WTC11 (cell line): Measurements from ENCODE around the gene ABHD10. TPM values are rescaled to one million over a fixed set of nuclear protein-coding genes. Genes with fewer than 3 reads are reported as not detected.

ENCODE experiments used
- ATAC-seq: fragments of 200-7000 bp; cut with Tn5 transposase; 2 replicates; pipeline ENCODE4 v1.10.0; 2021; ENCODE audit warnings: mild to moderate bottlenecking, moderate library complexity
- CTCF ChIA-PET: fragments of 300-600 bp; sonication (Branson Sonifier 250); formaldehyde crosslinking; loops from one replicate; lab custom pipeline; 2021; ENCODE audit warnings: antibody characterized with exemption; lab: Charles Lee
- POLR2A ChIA-PET: fragments of 350-600 bp; sonication (Branson Sonifier 250); formaldehyde crosslinking; loops from one replicate; lab custom pipeline; 2021; ENCODE audit warnings: antibody characterized with exemption; lab: Charles Lee
- DNase-seq: peaks from one replicate; pipeline ENCODE4 v3.0.0; 2021; ENCODE audit warnings: low spot score
- H3K27ac Mint-ChIP-seq: 2 replicates; pipeline ENCODE4 v1.8.0; 2021; ENCODE audit warnings: mixed read lengths
- H3K27me3 Mint-ChIP-seq: 2 replicates; pipeline ENCODE4 v1.8.0; 2021; ENCODE audit warnings: low read depth, mild to moderate bottlenecking, moderate library complexity, mixed read lengths
- H3K36me3 Mint-ChIP-seq: 2 replicates; pipeline ENCODE4 v1.8.0; 2021; ENCODE audit warnings: mixed read lengths
- H3K4me1 Mint-ChIP-seq: 2 replicates; pipeline ENCODE4 v1.8.0; 2022; ENCODE audit warnings: mixed read lengths
- H3K4me3 Mint-ChIP-seq: 2 replicates; pipeline ENCODE4 v1.8.0; 2021; ENCODE audit warnings: mild to moderate bottlenecking, moderate library complexity, mixed read lengths
- H3K9me3 Mint-ChIP-seq: 2 replicates; pipeline ENCODE4 v1.8.0; 2021; ENCODE audit warnings: mixed read lengths
- CBFB ChIP-seq: sonication (generic); formaldehyde crosslinking; IDR thresholded peaks from 2 replicates; pipeline ENCODE4 v1.8.1; 2022; ENCODE audit warnings: mild to moderate bottlenecking, low read depth, missing genetic modification reagents
- ESRRA ChIP-seq: sonication (generic); formaldehyde crosslinking; IDR thresholded peaks from 2 replicates; pipeline ENCODE4 v1.8.1; 2022; ENCODE audit warnings: mild to moderate bottlenecking, missing genetic modification reagents, borderline replicate concordance
- GRHL2 ChIP-seq: fragments of 250-450 bp; sonication (Bioruptor Pico); IDR thresholded peaks from 2 replicates; pipeline ENCODE4 v1.8.0; 2022; ENCODE audit warnings: mild to moderate bottlenecking, moderate library complexity; ENCODE audit not compliant: insufficient replicate concordance, severe bottlenecking
- NR3C1 ChIP-seq: sonication (generic); formaldehyde crosslinking; conservative IDR thresholded peaks from 2 replicates; pipeline ENCODE4 v1.8.1; 2023; ENCODE audit warnings: low read depth, mild to moderate bottlenecking, missing genetic modification reagents
- OVOL2 ChIP-seq: fragments of 250-450 bp; sonication (Bioruptor Pico); IDR thresholded peaks from 2 replicates; pipeline ENCODE4 v1.9.0; 2021; ENCODE audit warnings: mild to moderate bottlenecking, borderline replicate concordance
- RELA ChIP-seq: sonication (generic); formaldehyde crosslinking; IDR thresholded peaks from 2 replicates; pipeline ENCODE4 v1.8.1; 2022; ENCODE audit warnings: missing genetic modification reagents, mild to moderate bottlenecking, borderline replicate concordance
- SMAD3 ChIP-seq: sonication (generic); formaldehyde crosslinking; IDR thresholded peaks from 2 replicates; pipeline ENCODE4 v1.8.0; 2022; ENCODE audit warnings: missing genetic modification reagents, mild to moderate bottlenecking, borderline replicate concordance
- TCF7 ChIP-seq: sonication (generic); formaldehyde crosslinking; IDR thresholded peaks from 2 replicates; pipeline ENCODE4 v1.8.0; 2022; ENCODE audit warnings: mild to moderate bottlenecking, low read depth, missing genetic modification reagents, moderate library complexity
- ZBTB21 ChIP-seq: sonication (generic); formaldehyde crosslinking; IDR thresholded peaks from 2 replicates; pipeline ENCODE4 v1.8.1; 2023; ENCODE audit warnings: mild to moderate bottlenecking, missing genetic modification reagents, borderline replicate concordance
- ZNF232 ChIP-seq: sonication (generic); formaldehyde crosslinking; IDR thresholded peaks from 2 replicates; pipeline ENCODE4 v1.8.0; 2022; ENCODE audit warnings: mild to moderate bottlenecking, missing genetic modification reagents
- ZNF317 ChIP-seq: sonication (generic); formaldehyde crosslinking; IDR thresholded peaks from 2 replicates; pipeline ENCODE4 v1.8.1; 2023; ENCODE audit warnings: low read depth, mild to moderate bottlenecking, moderate library complexity, missing genetic modification reagents, borderline replicate concordance
- ZNF671 ChIP-seq: fragments of 250-450 bp; sonication (Bioruptor Pico); IDR thresholded peaks from 2 replicates; pipeline ENCODE4 v1.8.0; 2021; ENCODE audit warnings: mild to moderate bottlenecking
- total RNA-seq: library from RNA; stranded (reverse); gene quantifications from 3 replicates; pipeline ENCODE4 v1.2.3, GENCODE V29; 2021
- TF ChIP-seq, protein P1 (sequence below): sonication (generic); formaldehyde crosslinking; IDR thresholded peaks from 2 replicates; pipeline ENCODE4 v1.8.1; 2023; ENCODE audit warnings: mild to moderate bottlenecking, missing genetic modification reagents
- TF ChIP-seq, protein P2 (sequence below): fragments of 250-450 bp; sonication (Bioruptor Pico); IDR thresholded peaks from 2 replicates; pipeline ENCODE4 v1.9.0; 2021; ENCODE audit warnings: mild to moderate bottlenecking
- TF ChIP-seq, protein P3 (sequence below): sonication (generic); formaldehyde crosslinking; IDR thresholded peaks from 2 replicates; pipeline ENCODE4 v1.8.0; 2022; ENCODE audit warnings: mild to moderate bottlenecking, missing genetic modification reagents
- TF ChIP-seq, protein P4 (sequence below): sonication (generic); formaldehyde crosslinking; IDR thresholded peaks from 2 replicates; pipeline ENCODE4 v1.8.1; 2023; ENCODE audit warnings: mild to moderate bottlenecking, missing genetic modification reagents, moderate library complexity
- TF ChIP-seq, protein P5 (sequence below): sonication (generic); formaldehyde crosslinking; IDR thresholded peaks from 2 replicates; pipeline ENCODE4 v1.8.1; 2022; ENCODE audit warnings: mild to moderate bottlenecking, moderate library complexity, missing genetic modification reagents
- TF ChIP-seq, protein P6 (sequence below): sonication (generic); formaldehyde crosslinking; IDR thresholded peaks from 2 replicates; pipeline ENCODE4 v1.8.1; 2022; ENCODE audit warnings: missing genetic modification reagents, borderline replicate concordance
- TF ChIP-seq, protein P7 (sequence below): sonication (generic); formaldehyde crosslinking; IDR thresholded peaks from 2 replicates; pipeline ENCODE4 v1.8.1; 2022; ENCODE audit warnings: mild to moderate bottlenecking, missing genetic modification reagents, moderate library complexity, borderline replicate concordance

The ABHD10 gene
- total RNA-seq, 1 experiment from 2014 or later, result 27.6 TPM

DNA sequence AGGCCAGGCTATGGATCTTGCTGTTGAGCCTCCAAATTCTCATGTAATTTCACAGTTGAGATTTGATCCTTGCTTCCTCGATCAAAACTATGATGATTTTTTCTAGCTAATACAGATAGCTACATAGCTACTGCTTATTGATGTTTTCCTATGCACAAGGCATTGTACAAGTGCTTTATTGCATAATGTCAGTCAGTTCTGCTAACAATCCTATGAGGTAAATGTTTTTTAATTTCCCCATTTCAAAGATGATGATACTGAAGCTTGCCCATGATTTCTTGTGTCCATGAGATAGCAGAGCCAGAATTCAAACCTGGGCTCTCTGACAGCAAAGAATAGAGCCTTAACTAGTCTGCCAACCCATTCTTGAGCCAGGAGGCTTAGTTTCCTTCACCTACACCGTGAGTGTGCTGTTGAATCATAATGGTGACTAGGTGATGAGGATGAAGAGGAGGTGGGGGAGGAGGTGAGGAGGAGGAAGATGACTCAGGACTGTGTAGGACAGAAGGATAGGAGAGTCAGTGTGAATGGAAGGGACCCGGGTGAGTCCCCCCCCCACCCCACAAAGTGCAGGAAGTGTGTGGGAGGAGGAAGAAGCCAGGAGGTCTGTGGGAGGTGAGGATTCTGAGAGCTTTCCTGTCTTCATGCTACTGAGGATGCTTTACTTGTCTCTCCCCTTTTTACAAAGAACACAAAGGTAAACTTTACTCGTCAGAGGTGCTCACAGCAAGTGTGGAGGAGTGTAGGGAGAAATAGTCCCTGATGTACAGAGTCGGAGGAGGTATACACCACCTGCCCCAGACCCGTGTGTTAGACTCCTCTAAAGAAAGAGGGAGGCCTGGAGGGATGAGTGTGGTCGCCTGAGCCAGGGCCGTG lies 23.5 kb downstream of the ABHD10 start:
- Mint-ChIP-seq H3K27me3 (peaks cover 62% of the 10 kb centered on the region), H3K36me3 (peaks cover 3% of the 10 kb centered on the region; the same call in 1 of the 2 replicates)
- TF ChIP-seq NR3C1 (CRISPR knock-in tag) (no peak), SMAD3 (no peak), OVOL2 (CRISPR knock-in tag) (no peak), ZNF317 (CRISPR knock-in tag) (no peak), ZNF671 (CRISPR knock-in tag) (no peak), TCF7 (no peak), RELA (CRISPR knock-in tag) (no peak), ZBTB21 (CRISPR knock-in tag) (no peak), ESRRA (CRISPR knock-in tag) (no peak), CBFB (no peak), ZNF232 (CRISPR knock-in tag) (no peak), GRHL2 (CRISPR knock-in tag) (no peak)
- TF ChIP-seq, protein P1, sequence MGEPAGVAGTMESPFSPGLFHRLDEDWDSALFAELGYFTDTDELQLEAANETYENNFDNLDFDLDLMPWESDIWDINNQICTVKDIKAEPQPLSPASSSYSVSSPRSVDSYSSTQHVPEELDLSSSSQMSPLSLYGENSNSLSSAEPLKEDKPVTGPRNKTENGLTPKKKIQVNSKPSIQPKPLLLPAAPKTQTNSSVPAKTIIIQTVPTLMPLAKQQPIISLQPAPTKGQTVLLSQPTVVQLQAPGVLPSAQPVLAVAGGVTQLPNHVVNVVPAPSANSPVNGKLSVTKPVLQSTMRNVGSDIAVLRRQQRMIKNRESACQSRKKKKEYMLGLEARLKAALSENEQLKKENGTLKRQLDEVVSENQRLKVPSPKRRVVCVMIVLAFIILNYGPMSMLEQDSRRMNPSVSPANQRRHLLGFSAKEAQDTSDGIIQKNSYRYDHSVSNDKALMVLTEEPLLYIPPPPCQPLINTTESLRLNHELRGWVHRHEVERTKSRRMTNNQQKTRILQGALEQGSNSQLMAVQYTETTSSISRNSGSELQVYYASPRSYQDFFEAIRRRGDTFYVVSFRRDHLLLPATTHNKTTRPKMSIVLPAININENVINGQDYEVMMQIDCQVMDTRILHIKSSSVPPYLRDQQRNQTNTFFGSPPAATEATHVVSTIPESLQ (CRISPR knock-in tag), result no peak
- TF ChIP-seq, protein P2, sequence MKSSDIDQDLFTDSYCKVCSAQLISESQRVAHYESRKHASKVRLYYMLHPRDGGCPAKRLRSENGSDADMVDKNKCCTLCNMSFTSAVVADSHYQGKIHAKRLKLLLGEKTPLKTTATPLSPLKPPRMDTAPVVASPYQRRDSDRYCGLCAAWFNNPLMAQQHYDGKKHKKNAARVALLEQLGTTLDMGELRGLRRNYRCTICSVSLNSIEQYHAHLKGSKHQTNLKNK (CRISPR knock-in tag), result no peak
- TF ChIP-seq, protein P3, sequence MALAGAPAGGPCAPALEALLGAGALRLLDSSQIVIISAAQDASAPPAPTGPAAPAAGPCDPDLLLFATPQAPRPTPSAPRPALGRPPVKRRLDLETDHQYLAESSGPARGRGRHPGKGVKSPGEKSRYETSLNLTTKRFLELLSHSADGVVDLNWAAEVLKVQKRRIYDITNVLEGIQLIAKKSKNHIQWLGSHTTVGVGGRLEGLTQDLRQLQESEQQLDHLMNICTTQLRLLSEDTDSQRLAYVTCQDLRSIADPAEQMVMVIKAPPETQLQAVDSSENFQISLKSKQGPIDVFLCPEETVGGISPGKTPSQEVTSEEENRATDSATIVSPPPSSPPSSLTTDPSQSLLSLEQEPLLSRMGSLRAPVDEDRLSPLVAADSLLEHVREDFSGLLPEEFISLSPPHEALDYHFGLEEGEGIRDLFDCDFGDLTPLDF, result no peak
- TF ChIP-seq, protein P4, sequence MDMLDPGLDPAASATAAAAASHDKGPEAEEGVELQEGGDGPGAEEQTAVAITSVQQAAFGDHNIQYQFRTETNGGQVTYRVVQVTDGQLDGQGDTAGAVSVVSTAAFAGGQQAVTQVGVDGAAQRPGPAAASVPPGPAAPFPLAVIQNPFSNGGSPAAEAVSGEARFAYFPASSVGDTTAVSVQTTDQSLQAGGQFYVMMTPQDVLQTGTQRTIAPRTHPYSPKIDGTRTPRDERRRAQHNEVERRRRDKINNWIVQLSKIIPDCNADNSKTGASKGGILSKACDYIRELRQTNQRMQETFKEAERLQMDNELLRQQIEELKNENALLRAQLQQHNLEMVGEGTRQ (CRISPR knock-in tag), result no peak
- TF ChIP-seq, protein P5, sequence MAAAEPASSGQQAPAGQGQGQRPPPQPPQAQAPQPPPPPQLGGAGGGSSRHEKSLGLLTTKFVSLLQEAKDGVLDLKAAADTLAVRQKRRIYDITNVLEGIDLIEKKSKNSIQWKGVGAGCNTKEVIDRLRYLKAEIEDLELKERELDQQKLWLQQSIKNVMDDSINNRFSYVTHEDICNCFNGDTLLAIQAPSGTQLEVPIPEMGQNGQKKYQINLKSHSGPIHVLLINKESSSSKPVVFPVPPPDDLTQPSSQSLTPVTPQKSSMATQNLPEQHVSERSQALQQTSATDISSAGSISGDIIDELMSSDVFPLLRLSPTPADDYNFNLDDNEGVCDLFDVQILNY (CRISPR knock-in tag), result no peak
- TF ChIP-seq, protein P6, sequence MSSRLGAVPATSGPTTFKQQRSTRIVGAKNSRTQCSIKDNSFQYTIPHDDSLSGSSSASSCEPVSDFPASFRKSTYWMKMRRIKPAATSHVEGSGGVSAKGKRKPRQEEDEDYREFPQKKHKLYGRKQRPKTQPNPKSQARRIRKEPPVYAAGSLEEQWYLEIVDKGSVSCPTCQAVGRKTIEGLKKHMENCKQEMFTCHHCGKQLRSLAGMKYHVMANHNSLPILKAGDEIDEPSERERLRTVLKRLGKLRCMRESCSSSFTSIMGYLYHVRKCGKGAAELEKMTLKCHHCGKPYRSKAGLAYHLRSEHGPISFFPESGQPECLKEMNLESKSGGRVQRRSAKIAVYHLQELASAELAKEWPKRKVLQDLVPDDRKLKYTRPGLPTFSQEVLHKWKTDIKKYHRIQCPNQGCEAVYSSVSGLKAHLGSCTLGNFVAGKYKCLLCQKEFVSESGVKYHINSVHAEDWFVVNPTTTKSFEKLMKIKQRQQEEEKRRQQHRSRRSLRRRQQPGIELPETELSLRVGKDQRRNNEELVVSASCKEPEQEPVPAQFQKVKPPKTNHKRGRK (CRISPR knock-in tag), result no peak
- TF ChIP-seq, protein P7, sequence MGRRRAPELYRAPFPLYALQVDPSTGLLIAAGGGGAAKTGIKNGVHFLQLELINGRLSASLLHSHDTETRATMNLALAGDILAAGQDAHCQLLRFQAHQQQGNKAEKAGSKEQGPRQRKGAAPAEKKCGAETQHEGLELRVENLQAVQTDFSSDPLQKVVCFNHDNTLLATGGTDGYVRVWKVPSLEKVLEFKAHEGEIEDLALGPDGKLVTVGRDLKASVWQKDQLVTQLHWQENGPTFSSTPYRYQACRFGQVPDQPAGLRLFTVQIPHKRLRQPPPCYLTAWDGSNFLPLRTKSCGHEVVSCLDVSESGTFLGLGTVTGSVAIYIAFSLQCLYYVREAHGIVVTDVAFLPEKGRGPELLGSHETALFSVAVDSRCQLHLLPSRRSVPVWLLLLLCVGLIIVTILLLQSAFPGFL (CRISPR knock-in tag), result no peak
- TF ChIP-seq, all 79 proteins: peak for 0
- DNase-seq (no peak), ATAC-seq (no peak)
- no peak overlapping the region for H3K4me3 Mint-ChIP-seq
- H3K9me3 Mint-ChIP-seq, result no peaks in the 10 kb centered on the region
- ChIA-PET POLR2A (no interaction called here), CTCF (interaction anchor here (0.6 to 5.0 kb wide), 4 partner anchors 11 to 1725 kb away, joined by 3 to 95 read pairs (median 23); no protein-coding TSS in a partner anchor)
- no peak overlapping the region for H3K27ac Mint-ChIP-seq
- peaks cover 21% of the 10 kb centered on the region for H3K4me1 Mint-ChIP-seq
